HepG2 (cell line): ENCODE measurements around the gene SDK1.

Source experiments
- CTCF ChIP-seq: sonication (generic); formaldehyde crosslinking; IDR thresholded peaks from 2 replicates; pipeline ENCODE4 v1.5.0; 2020; ENCODE audit warnings: mild to moderate bottlenecking, missing genetic modification reagents, moderate library complexity
- IRF1 ChIP-seq: sonication (generic); formaldehyde crosslinking; IDR thresholded peaks from 2 replicates; pipeline ENCODE4 v1.4.0; 2020; ENCODE audit warnings: low read depth, mild to moderate bottlenecking, missing genetic modification reagents
- MEF2D ChIP-seq: sonication (generic); formaldehyde crosslinking; IDR thresholded peaks from 2 replicates; pipeline ENCODE4 v1.5.1; 2020; ENCODE audit warnings: mild to moderate bottlenecking, missing genetic modification reagents
- NFE2L2 ChIP-seq: fragments of 150-350 bp; IDR thresholded peaks from 2 replicates; pipeline ENCODE4 v1.6.1; 2014; ENCODE audit warnings: low read length
- SMC3 ChIP-seq: IDR thresholded peaks from 2 replicates; pipeline ENCODE4 v1.6.1; 2011; ENCODE audit warnings: low read length, improper control_type of control experiment
- ZFYVE20 ChIP-seq: sonication (generic); formaldehyde crosslinking; IDR thresholded peaks from 2 replicates; pipeline ENCODE4 v1.8.0; 2023; ENCODE audit warnings: low read depth, mild to moderate bottlenecking, moderate library complexity, missing genetic modification reagents, borderline replicate concordance

- TF ChIP-seq NFE2L2 = no peak
- TF ChIP-seq SMC3 = no peak
- no peak for TF ChIP-seq IRF1 (CRISPR knock-in tag)
- no peak for TF ChIP-seq MEF2D (CRISPR knock-in tag)
- TF ChIP-seq CTCF (CRISPR knock-in tag) = no peak
- TF ChIP-seq ZFYVE20 (CRISPR knock-in tag) = no peak
Observed at GRCh38 chr7:4179688-4180380, 878.8 kb downstream of the SDK1 start.
